Muscle layer of colon (tissue), 2 donors: ENCODE results near the gene XIRP1.

ENCODE experiments used
- H3K27ac ChIP-seq: one replicate; pipeline ENCODE4 v1.7.0; 2013; ENCODE audit warnings: low read depth, mild to moderate bottlenecking, low read length, moderate library complexity
- H3K27me3 ChIP-seq, 2 donors: one replicate each; pipeline ENCODE4 v1.7.0; 2013; ENCODE audit warnings: low read length in 2 of 2, mild to moderate bottlenecking in 2 of 2; ENCODE audit not compliant: insufficient read depth in 2 of 2, control insufficient read depth in 1 of 2
- H3K36me3 ChIP-seq: one replicate; pipeline ENCODE4 v1.7.0; 2013; ENCODE audit warnings: mild to moderate bottlenecking, low read length; ENCODE audit not compliant: insufficient read depth
- H3K4me1 ChIP-seq: one replicate; pipeline ENCODE4 v1.7.0; 2013; ENCODE audit warnings: mild to moderate bottlenecking, low read length; ENCODE audit not compliant: insufficient read depth
- H3K4me3 ChIP-seq, 2 donors: one replicate each; pipeline ENCODE4 v1.7.0; 2013; ENCODE audit warnings: low read length in 2 of 2, low read depth in 1 of 2, mild to moderate bottlenecking in 1 of 2, moderate library complexity in 1 of 2
- H3K9ac ChIP-seq: one replicate; pipeline ENCODE4 v1.7.0; 2013; ENCODE audit warnings: low read length
- H3K9me3 ChIP-seq: one replicate; pipeline ENCODE4 v1.7.0; 2013; ENCODE audit warnings: mild to moderate bottlenecking, low read length
- donor health status: abdominal sarcoma.
- donor health status: Adenocarcinoma of cecum.

The XIRP1 gene

DNA sequence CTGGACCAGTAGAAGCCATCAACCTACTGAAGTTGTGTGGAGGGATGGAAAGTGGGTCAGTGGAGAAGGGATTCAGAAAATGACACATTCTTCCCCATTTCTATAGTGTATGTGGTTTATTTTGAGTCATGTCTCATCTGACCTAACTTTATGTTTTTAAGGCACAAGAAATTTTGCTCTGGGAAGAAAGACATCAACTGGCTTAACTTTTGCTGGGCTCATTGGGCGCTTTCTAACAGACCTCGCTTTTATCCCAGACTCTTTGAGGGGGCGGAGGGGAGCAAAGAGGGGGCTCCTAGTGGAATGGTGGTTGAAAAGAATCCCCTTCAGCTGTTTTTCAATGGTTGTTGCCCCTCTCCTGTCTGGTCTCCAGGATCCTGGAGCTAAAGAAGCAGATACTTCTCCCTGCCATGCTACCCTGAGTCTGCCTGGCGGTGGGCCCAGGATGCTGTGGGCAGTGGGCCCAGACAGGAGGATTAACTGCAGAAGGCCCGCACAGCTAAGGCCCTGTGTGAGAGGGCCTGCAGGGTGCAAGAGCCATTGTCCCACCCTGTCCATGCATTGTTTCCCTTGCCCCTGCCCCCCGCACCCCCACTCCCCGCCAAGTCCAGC lies 53.5 kb downstream of the XIRP1 start:
- Histone ChIP-seq H3K9ac (no peak overlapping the region), H3K27me3 (no peaks in the 10 kb centered on the region), H3K27ac (no peak overlapping the region), H3K9me3 (no peaks in the 10 kb centered on the region), H3K4me3 (no peak overlapping the region), H3K36me3 (peaks cover 33% of the 10 kb centered on the region), H3K4me1 (peaks cover 31% of the 10 kb centered on the region)

DNA sequence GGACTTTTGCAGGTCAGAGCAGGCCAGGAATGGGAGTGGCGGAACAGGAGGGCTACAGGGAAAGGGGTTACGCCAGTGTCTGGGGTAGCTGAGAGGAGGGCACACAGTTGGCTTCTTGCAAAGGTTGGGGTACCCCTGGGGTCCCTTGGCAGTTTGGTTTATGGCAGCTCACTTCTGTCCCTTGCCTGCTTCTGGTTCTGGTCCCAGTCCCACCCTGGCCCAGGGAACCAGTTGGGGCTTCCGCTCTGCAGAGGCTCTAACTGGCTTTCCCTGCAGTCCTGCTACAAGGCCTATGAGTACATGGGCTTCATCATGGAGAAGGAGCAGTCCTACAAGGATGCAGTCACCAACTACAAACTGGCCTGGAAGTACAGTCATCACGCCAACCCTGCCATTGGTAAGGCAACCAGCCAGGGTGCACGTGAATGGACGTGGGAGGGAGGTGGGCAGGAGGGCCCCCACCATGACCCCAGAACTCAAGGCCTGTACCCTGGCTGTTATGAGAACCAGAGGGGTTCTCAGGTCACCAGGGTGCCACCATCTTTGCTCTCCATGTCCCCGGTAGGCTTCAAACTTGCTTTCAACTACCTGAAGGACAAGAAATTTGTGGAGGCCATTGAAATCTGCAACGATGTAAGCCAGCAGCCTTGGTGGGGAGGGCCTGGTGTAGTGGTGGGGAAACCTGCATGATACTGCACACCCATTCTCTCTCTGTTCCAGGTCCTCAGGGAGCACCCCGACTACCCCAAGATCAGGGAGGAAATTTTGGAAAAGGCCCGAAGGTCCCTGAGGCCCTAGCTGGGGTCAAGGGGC lies 54.2 kb downstream of the XIRP1 start:
- no peak overlapping the region for H3K9ac ChIP-seq
- peaks cover 31% of the 10 kb centered on the region for H3K4me1 ChIP-seq
- no peaks in the 10 kb centered on the region for H3K9me3 ChIP-seq
- peak overlapping the region; percentile 7 for H3K27ac ChIP-seq
- no peaks in the 10 kb centered on the region for H3K27me3 ChIP-seq
- H3K36me3 ChIP-seq, result peaks cover 26% of the 10 kb centered on the region
- H3K4me3 ChIP-seq, result no peak overlapping the region

DNA sequence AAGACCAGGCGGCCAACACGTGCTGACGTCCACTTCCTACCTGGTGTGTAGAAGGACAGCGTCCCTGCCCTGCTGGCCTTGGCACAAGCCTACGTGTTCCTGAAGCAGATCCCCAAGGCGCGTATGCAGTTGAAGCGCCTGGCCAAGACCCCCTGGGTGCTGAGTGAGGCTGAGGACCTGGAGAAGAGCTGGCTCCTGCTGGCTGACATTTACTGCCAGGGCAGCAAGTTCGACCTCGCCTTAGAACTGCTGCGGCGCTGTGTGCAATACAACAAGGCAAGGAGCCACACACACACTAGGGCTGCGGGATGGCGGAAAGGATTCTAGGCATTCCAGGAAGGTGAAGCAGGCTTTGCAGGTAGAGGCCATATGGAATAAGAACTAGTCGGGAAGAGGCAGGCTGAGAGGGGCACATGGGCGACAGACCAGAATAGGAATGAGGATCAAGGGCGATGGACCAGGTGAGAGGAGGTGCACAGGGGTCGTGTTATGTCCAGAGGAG lies 54.9 kb downstream of the XIRP1 start:
- Histone ChIP-seq H3K27ac (no peak overlapping the region), H3K4me3 (no peak overlapping the region), H3K9ac (no peak overlapping the region), H3K36me3 (peaks cover 23% of the 10 kb centered on the region), H3K9me3 (no peaks in the 10 kb centered on the region), H3K4me1 (peaks cover 31% of the 10 kb centered on the region), H3K27me3 (no peaks in the 10 kb centered on the region)

DNA sequence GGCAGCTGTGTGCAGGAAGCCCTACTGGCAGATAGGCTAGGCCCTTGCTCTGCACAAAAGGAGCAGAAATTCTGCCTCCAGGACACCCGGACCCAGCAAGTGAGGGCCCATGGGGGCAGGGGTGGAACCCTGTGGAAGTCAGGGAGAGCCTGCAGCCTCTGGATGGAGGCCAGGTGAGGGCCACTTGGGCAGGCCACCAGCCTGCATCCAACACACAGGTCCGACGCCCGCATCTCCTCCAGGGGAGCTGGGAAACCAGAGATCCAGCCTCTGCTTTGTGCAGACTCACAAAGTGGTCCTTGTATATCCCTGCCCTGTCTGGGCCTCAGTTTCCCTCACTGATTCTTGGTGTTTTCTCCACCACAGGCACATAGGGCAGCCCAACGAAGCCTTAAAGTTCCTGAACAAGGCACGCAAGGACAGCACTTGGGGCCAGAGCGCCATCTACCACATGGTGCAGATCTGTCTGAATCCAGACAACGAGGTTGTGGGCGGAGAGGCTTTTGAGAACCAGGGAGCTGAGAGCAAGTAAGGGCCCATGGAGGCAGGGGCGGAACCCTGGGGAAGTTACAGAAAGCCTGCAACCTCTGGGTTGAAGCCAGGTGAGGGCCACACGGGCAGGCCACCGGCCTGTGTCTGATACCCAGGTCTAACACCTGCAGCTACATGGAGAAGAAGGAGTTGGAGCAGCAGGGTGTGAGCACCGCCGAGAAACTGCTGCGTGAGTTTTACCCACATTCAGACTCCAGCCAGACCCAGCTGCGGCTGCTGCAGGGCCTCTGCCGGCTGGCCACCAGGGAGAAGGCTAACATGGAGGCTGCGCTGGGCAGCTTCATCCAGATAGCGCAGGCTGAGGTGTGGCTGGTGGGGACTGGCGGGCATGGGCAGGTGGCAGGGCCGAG lies 55.6 kb downstream of the XIRP1 start:
- Histone ChIP-seq H3K9ac (no peak overlapping the region), H3K36me3 (peaks cover 16% of the 10 kb centered on the region), H3K4me3 (no peak overlapping the region), H3K27ac (no peak overlapping the region), H3K27me3 (no peaks in the 10 kb centered on the region), H3K4me1 (peaks cover 31% of the 10 kb centered on the region), H3K9me3 (no peaks in the 10 kb centered on the region)

DNA sequence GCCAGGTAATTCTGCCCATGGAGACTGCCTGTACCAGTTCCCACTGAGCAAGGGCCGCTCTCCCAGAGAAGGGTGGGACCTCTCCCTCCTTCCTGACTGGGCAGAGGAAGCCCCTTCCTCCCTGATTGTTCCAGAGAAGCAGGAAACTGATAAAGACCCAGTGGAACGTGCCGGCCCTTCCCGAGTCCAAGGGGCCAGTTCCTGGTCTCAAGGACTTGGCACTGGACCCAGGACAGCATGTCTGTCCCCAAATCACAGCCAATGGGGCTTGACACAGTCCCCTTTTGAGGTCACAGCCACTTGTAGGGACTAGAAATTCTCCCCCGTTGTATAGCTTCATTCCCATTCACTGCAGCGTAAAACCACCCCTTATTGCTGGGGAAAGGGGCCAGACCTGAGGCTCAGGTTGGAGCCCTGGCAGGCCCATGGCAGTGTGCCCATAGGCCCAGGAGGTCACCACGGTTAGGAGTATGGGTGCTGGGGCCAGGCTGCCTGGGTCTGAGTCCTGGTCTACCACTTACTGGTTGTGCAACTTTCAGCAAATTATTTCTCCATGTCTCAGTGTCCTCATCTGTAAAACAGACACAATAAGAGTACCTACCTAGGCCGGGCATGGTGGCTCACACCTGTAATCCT lies 57.1 kb downstream of the XIRP1 start:
- no peak overlapping the region for H3K27ac ChIP-seq
- no peak overlapping the region for H3K4me3 ChIP-seq
- peaks cover 16% of the 10 kb centered on the region for H3K4me1 ChIP-seq
- peaks cover 11% of the 10 kb centered on the region for H3K36me3 ChIP-seq
- H3K27me3 ChIP-seq, result no peaks in the 10 kb centered on the region
- H3K9me3 ChIP-seq, result no peaks in the 10 kb centered on the region
- no peak overlapping the region for H3K9ac ChIP-seq

DNA sequence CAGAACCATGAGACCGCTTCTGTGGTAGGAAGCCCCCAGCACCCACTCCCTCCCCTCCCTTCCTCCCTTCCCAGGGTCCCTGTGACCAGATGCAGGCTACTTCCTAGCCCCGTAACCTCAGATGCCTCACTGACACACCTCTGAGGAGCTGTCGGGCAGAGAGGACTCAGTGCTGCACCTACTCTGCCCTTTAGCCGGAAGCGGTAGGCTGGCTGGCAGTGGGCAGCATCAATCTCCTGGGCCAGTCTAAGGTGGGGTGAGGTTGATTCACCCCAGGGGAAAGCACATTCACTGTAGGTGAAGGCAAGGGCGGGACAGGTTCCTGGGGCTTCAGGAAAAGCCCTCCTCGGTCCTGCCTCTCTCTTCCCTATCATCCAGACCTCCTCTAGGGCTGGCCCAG lies 58.1 kb downstream of the XIRP1 start:
- Histone ChIP-seq H3K9me3 (no peaks in the 10 kb centered on the region), H3K4me3 (no peak overlapping the region), H3K27me3 (no peaks in the 10 kb centered on the region), H3K27ac (no peak overlapping the region), H3K36me3 (peaks cover 11% of the 10 kb centered on the region), H3K4me1 (peaks cover 8% of the 10 kb centered on the region), H3K9ac (no peak overlapping the region)

DNA sequence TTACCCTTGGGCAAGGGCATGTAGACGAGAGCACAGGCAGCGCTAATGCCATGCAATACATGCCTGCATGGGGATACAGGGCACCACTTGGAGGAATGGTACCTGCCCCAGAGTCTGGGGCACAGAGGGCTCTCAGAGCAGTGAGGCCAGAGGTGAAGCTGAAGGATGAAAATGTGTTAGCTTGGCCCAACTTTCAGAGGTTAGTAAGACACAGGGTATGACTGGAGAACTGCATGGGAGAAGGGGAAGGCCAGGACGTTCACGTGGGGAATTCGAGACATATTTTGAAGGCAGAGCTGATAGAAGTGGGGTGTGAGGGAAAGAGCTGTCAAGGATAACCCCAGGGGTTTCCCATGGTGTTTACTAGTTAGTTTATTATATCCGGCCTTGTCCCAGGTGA lies 58.6 kb downstream of the XIRP1 start:
- Histone ChIP-seq H3K4me1 (peaks cover 5% of the 10 kb centered on the region), H3K9me3 (no peaks in the 10 kb centered on the region), H3K4me3 (no peak overlapping the region), H3K27me3 (no peaks in the 10 kb centered on the region), H3K27ac (no peak overlapping the region), H3K9ac (no peak overlapping the region), H3K36me3 (peaks cover 11% of the 10 kb centered on the region)
